GM18909 (cell line): ENCODE data around the gene MDC1.
"Not testable (repeated sequence)": the region's sequence is repeated elsewhere in the genome, so short reads cannot be mapped to it uniquely, and the experiment has no call there.

ENCODE experiments used
- ATAC-seq: cut with Tn5 transposase; IDR thresholded peaks from one replicate; pipeline ENCODE4 v1.9.1; 2021; ENCODE audit warnings: mild to moderate bottlenecking; ENCODE audit not compliant: unreplicated experiment, poor library complexity

The MDC1 gene

GRCh38 chr6:30717129-30717844 lies at the start of gene MDC1:
TSS of gene MDC1 (minus strand) at chr6:30717281. CDS start at chr6:30715175, 2,106 bp downstream.
- peak; percentile 73 for ATAC-seq

DNA sequence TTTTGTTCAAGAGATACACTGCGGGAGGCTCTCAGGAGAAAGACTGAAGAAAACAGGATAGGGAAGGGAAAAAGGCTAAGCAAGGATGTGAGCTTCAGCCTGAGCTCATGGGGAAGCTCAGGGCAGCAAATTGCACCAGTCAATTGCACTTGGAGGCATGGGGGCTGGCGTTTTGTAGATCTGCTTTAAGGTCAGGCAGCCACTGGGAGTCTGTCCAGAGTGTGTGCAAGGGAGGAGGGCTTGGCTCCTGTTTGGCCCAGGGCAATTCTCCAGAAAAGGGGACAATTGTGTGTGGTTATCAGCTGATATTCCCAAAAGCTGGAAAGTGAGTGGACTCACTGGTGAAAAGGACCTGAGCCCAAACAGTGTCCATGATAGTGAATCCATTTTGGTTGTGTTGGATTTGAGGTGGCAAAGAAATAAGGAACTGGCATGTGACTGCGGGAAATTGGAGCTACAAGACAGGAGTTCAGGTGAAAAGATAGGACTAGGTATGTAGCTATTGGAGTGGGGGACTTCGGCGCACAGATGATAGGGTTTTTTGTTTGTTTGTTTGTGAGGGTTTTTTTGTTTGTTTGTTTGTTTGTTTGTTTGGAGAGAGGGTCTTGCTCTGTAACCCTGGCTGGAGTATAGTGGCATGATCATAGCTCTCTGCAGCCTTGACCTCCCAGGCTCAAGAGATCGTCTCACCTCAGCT lies 49.5 kb upstream of the MDC1 start:
- ATAC-seq: no peak

DNA sequence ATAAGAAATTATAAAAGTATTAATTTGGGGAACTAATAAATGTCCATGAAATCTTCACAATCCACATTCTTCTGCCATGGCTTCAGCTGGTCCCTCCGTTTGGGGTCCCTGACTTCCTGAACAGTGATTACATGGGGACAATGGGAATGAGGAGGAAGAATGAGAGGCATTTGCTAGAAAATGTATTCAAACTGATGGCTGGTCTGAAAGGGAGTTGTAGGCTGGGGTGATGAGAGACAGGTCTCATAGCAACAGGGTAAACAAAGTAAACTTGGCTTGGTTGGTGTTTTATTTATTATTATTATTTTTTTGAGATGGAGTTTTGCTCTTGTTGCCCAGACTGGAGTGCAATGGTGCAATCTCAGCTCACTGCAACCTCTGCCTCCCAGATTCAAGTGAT lies 48.4 kb upstream of the MDC1 start:
- not testable (repeated sequence) for ATAC-seq

DNA sequence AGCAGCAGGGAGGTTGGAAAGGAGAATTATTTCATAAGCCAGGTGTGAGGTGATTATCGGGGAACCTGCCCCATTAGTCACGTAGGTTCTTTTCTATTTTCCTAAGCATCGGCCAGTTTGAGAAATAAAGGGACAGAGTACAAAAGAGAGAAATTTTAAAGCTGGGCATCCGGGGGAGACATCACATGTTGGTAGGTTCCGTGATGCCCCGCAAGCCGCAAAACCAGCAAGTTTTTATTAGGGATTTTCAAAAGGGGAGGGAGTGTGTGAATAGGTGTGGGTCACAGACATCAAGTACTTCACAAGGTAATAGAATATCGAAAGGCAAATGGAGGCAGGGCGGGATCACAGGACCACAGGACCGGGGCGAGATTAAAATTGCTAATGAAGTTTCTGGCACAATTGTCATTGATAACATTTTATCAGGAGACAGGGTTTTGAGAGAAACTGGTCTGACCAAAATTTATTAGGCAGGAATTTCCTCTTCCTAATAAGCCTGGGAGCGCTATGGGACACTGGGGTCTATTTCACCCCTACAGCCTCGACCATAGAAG lies 47.5 kb upstream of the MDC1 start:
- ATAC-seq: not testable (repeated sequence)

DNA sequence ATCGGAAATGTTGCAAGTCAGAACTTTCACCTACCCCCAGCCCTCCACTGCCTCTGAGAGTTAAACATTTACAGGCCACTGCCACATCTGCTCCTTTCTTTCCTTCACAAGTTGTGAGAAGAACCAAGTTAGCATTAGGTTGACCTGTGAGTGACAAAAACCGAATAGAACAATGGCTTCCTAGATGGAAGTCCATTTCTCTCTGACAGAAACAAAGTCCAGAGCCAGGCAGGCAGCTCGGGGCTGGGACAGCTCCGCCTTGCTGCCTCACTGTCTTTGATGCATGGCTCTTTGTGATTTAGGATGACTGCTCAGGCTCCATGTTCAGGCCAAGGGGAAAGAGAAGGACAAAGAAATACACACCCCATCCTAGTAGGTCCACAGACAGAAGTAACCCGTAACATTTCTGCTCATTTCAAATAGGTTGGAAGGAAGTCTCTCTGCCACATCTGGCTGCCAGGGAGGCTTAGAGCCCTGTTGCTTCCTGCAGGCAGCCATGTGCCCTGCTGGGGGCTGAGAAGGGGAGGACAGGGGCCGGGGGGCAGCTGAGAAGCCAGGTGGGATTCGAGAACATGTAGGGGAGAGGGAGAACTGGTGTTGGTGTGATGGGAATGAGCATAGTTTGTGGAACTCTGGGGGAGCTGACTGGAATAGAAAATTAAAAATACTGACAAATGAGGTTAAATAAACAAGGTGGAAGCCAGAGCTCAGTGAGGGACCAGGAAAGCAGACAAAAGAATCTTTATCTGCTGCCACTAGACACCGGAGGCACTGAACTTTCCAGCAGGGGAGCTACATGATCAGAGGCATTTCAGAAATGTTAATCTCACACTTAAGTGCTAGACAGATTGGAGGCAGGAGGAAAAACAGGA lies 46.8 kb upstream of the MDC1 start:
- no peak for ATAC-seq

DNA sequence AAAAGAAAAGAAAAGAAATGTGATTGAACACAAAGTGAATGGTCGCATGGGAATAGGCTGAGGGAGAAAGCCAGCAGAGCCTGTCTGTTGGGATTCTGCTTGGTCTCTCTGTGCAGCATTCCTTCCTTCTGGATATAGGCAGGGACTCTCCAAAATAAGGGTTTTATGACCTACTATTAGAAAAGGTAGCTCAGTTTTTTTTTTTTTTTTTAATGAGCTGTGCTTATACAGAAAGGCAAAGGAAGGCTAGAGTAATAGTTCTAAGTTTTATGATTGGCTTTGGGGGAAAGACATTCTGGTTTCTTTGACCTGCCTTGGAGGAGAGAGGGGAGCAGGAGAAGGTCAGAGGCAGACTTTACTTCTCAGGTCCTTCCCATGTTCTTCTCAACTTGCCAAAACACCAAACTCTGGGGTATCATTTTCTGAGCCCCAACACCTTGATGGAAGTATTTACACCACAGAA lies 46.1 kb upstream of the MDC1 start:
- ATAC-seq: no peak

- no peak for ATAC-seq
These were observed 44.8 kb upstream of the MDC1 start for GRCh38 chr6:30761791-30762429.

GRCh38 chr6:30760549-30760948 lies 43.5 kb upstream of the MDC1 start:
- ATAC-seq: no peak

DNA sequence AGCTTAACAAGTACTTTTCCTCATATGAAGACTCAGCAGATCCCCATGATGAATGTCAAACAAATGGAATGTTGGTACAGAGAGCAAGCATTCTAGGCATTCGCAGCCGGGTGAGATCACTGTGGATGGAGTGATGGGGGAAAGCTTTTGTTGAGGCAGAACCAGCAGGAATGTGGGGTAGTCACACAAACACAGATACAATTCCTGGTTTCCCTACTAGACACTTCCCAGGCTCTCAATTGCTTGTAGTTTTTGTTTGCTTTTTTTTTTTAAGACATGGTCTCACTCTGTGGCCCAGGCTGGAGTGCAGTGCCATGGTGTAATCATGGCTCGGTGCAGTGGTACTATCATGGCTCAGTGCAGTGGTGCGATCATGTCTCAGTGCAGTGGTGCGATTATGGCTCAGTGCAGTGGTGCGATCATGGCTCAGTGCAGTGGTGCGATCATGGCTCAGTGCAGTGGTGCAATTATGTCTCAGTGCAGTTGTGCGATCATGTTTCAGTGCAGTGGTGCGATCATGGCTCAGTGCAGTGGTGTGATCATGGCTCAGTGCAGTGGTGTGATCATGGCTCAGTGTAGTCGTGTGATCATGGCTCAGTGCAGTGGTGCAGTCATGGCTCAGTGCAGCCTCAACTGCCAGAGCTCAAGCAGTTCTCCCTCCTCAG lies 42.6 kb upstream of the MDC1 start:
- ATAC-seq: no peak

DNA sequence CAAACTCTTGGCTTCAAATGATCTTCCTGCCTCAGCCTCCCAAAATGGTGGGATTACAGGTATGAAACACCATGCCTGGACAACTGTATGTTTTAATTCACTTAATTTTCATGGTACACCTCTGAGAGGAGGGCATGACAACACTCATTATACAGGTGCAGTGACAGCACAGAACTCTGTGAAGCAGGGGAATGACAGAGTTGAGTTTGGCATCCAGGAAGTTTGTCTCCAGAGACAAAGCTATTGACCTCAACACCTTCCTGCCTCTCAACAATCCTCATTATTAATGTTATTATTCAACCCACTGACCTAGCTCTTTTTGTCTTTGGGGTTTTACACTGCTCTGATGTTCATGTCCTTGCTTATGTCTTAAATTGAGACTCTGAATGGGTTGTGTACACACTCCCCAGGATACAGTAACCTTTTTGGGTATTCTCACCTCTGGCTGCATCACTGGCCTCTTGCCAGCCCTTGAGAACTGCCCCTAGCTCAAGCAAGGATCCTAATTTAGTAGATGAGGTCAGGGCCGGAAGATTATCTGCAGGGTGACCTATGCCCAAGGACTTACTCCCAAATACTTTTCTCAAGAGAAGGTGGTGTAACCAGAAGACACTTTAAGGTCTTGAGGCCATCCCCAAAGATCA lies 40.3 kb upstream of the MDC1 start:
- ATAC-seq: no peak

- not testable (repeated sequence) for ATAC-seq
These were observed 39.4 kb upstream of the MDC1 start for GRCh38 chr6:30756405-30757003.

- no peak for ATAC-seq
These were observed 37.5 kb upstream of the MDC1 start for GRCh38 chr6:30754631-30755030.

DNA sequence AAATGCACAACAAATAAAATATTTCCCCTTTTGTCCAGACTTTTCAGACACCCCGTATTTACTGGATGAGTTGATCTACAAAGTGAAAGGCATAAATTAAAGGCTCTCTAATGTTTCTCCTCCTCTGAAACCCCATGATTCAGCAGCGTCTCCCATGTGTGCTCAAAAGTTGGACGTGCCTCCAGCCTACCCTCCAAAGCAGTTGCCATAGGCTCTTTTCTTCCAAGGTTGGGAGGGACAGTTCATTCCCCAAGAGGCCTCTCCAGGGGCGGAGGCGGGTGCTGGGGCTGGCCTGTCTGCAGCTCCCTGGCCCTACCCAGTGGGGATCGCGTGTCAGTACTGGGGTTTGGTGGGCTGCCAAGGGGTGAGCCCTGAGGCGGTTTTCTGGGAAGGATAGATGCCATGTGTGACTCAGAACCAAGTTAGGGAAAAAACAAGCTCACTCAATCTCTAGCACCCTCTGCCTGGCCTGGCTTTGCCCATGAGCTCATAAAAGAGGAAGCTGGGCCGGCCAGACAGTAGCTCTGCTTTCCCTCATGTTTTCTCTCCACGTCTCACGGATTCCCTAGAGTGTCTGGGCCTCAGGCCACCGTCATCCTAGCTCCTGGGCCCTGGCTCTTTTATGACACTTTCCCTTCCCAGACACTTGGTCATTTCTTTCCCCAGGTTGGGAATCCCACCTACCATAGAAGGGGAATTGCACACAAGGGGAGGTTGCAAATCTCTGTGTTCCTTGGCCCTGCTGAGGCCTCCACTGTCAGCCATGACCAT lies 35.3 kb upstream of the MDC1 start:
- ATAC-seq: no peak

DNA sequence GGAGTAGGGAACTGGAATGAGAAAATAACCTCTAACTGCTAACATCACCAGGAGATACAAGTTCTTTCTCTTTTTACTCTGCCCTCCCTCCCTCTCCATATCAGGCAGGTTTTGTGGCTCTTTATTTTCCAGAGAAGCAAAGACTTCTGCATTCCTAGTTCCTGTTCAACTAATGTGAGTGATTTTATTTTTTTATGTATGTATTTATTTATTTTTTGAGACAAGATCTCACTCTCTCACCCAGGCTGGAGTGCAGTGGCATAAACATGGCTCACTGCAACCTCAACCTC lies 33.2 kb upstream of the MDC1 start:
- ATAC-seq: no peak

DNA sequence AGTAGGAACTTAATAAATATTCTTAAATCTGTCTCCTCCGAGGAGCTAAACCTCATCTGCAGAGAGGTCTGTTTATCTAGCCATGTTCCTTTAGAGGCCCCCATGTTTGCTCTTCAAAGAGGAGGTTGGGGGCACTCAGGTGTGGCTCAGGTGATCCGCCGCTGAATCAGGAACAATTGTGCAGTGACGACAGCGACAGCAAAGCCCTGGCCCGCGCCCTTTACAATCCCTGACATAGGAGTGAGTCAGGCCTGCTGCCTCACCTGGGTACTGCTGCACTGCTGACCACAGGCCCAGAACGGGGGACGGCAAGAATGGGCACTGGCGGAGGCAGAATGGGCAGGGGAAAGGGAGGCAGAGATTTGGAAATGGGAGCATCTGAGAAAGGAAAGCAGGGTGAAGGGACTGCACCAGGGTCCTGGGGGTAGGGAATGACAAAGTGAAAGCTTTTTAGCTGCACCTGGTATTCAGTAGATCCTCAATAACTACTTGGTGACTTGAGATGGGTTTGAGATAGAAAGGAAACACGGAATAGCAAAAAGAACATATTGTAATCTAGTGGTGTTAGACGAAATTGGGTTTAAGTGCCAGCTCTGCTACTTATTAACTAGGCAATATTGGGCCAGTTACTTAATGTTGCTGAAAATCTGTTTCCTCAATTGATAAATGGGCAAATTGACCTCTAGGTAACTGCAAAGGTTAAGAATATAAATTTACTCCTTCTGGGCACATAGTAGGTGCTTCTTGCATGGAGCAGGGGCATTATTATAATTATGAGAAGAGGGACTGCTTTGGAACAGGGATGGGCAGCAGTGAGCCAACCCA lies 32.7 kb upstream of the MDC1 start:
- ATAC-seq: no peak

- ATAC-seq: no peak
These were observed 31.9 kb upstream of the MDC1 start for GRCh38 chr6:30748851-30749540.
